Skeletal muscle tissue (tissue), 4 donors: ENCODE measurements around the gene MED31. TPM values are rescaled to one million over a fixed set of nuclear protein-coding genes. Genes with fewer than 3 reads are reported as not detected.
"Not testable (repeated sequence)": the region's sequence is repeated elsewhere in the genome, so short reads cannot be mapped to it uniquely, and the experiment has no call there.

Experiments used
- H3K27ac ChIP-seq: one replicate; pipeline ENCODE4 v1.7.0; 2013; ENCODE audit warnings: mild to moderate bottlenecking, low read depth, low read length, inconsistent platforms
- H3K27me3 ChIP-seq, 3 donors: one replicate each; pipeline ENCODE4 v1.7.0; 2013; ENCODE audit warnings: low read length in 3 of 3; ENCODE audit not compliant: control insufficient read depth in 3 of 3, insufficient read depth in 3 of 3
- H3K36me3 ChIP-seq, 3 donors: one replicate each; pipeline ENCODE4 v1.7.0; 2013; ENCODE audit warnings: low read length in 3 of 3; ENCODE audit not compliant: control insufficient read depth in 3 of 3, insufficient read depth in 3 of 3
- H3K4me1 ChIP-seq, 3 donors: one replicate each; pipeline ENCODE4 v1.7.0; 2013; ENCODE audit warnings: low read length in 3 of 3, mild to moderate bottlenecking in 3 of 3; ENCODE audit not compliant: control insufficient read depth in 3 of 3, insufficient read depth in 3 of 3
- H3K4me3 ChIP-seq, 3 donors: one replicate each; pipeline ENCODE4 v1.7.0; 2013; ENCODE audit warnings: low read length in 3 of 3
- H3K9ac ChIP-seq, 3 donors: one replicate each; pipeline ENCODE4 v1.7.0; 2013; ENCODE audit warnings: low read length in 3 of 3, mild to moderate bottlenecking in 3 of 3, moderate library complexity in 2 of 3, low read depth in 1 of 3
- H3K9me3 ChIP-seq, 3 donors: one replicate each; pipeline ENCODE4 v1.7.0; 2013; ENCODE audit warnings: low read length in 3 of 3; ENCODE audit not compliant: control insufficient read depth in 3 of 3
- total RNA-seq: library from RNA; depleted of rRNA; stranded (reverse); fragments of >200 nt; gene quantifications from one replicate; pipeline ENCODE4 v1.2.3, GENCODE V29; 2014
- donor health status: Osteomylitis.

Gene MED31
- total RNA-seq, 1 donor from 2014 or later, result 3.1 TPM

- Histone ChIP-seq H3K4me1 (no peaks in the 10 kb centered on the region), H3K9ac (no peak overlapping the region), H3K27ac (no peak overlapping the region), H3K27me3 (peaks cover 6 to 32% (median 20%) of the 10 kb centered on the region in 3 donors), H3K36me3 (no peaks in the 10 kb centered on the region), H3K9me3 (no peaks in the 10 kb centered on the region), H3K4me3 (no peak overlapping the region)
Measured at GRCh38 chr17:6668727-6669425, 17.5 kb upstream of the MED31 start.

- Histone ChIP-seq H3K4me1 (no peaks in the 10 kb centered on the region), H3K36me3 (no peaks in the 10 kb centered on the region), H3K9ac (no peak overlapping the region), H3K9me3 (no peaks in the 10 kb centered on the region), H3K4me3 (no peak overlapping the region), H3K27me3 (peaks cover 6 to 31% (median 20%) of the 10 kb centered on the region in 3 donors), H3K27ac (no peak overlapping the region)
Measured at GRCh38 chr17:6668219-6668618, 16.8 kb upstream of the MED31 start.

- H3K4me1 ChIP-seq, result no peaks in the 10 kb centered on the region
- H3K4me3 ChIP-seq, result no peak overlapping the region
- peaks cover 6 to 31% (median 20%) of the 10 kb centered on the region in 3 donors for H3K27me3 ChIP-seq
- H3K9me3 ChIP-seq, result no peaks in the 10 kb centered on the region
- no peak overlapping the region for H3K27ac ChIP-seq
- H3K36me3 ChIP-seq, result no peaks in the 10 kb centered on the region
- H3K9ac ChIP-seq, result no peak overlapping the region
Measured at GRCh38 chr17:6667516-6667915, 16.1 kb upstream of the MED31 start.

GRCh38 chr17:6666557-6666956 is 15.2 kb upstream of the MED31 start:
- H3K9me3 ChIP-seq, result no peaks in the 10 kb centered on the region
- H3K27me3 ChIP-seq, result peaks cover 3 to 30% (median 23%) of the 10 kb centered on the region in 3 donors
- H3K4me1 ChIP-seq, result no peaks in the 10 kb centered on the region
- no peaks in the 10 kb centered on the region for H3K36me3 ChIP-seq
- no peak overlapping the region for H3K4me3 ChIP-seq
- no peak overlapping the region for H3K9ac ChIP-seq
- no peak overlapping the region for H3K27ac ChIP-seq

GRCh38 chr17:6666077-6666521 is 14.7 kb upstream of the MED31 start:
- Histone ChIP-seq H3K27ac (no peak overlapping the region), H3K4me3 (no peak overlapping the region), H3K9me3 (no peaks in the 10 kb centered on the region), H3K36me3 (no peaks in the 10 kb centered on the region), H3K9ac (no peak overlapping the region), H3K27me3 (peaks cover 5 to 30% (median 20%) of the 10 kb centered on the region in 3 donors), H3K4me1 (no peaks in the 10 kb centered on the region)

GRCh38 chr17:6663200-6663599 is 11.8 kb upstream of the MED31 start:
- H3K4me1 ChIP-seq, H3K9me3 ChIP-seq, H3K27ac ChIP-seq, H3K9ac ChIP-seq, H3K4me3 ChIP-seq, H3K36me3 ChIP-seq: not testable (repeated sequence)
- H3K27me3 ChIP-seq, result peaks cover 25 to 34% (median 26%) of the 10 kb centered on the region in 3 donors

GRCh38 chr17:6661464-6661848 is 10.1 kb upstream of the MED31 start:
- no peaks in the 10 kb centered on the region for H3K9me3 ChIP-seq
- no peak overlapping the region for H3K4me3 ChIP-seq
- H3K4me1 ChIP-seq, result no peaks in the 10 kb centered on the region
- no peak overlapping the region for H3K9ac ChIP-seq
- H3K27ac ChIP-seq, result no peak overlapping the region
- peaks cover 26 to 37% (median 31%) of the 10 kb centered on the region in 3 donors for H3K27me3 ChIP-seq
- no peaks in the 10 kb centered on the region for H3K36me3 ChIP-seq

- Histone ChIP-seq H3K4me3 (no peak overlapping the region), H3K27me3 (peaks cover 26 to 37% (median 31%) of the 10 kb centered on the region in 3 donors), H3K4me1 (no peaks in the 10 kb centered on the region), H3K36me3 (no peaks in the 10 kb centered on the region), H3K9ac (no peak overlapping the region), H3K27ac (no peak overlapping the region), H3K9me3 (no peaks in the 10 kb centered on the region)
Measured at GRCh38 chr17:6660805-6661463, 9.5 kb upstream of the MED31 start.

- H3K36me3 ChIP-seq, result no peaks in the 10 kb centered on the region
- H3K9me3 ChIP-seq, result no peaks in the 10 kb centered on the region
- H3K9ac ChIP-seq, result no peak overlapping the region
- no peak overlapping the region for H3K4me3 ChIP-seq
- H3K27me3 ChIP-seq, result peaks cover 31 to 42% (median 35%) of the 10 kb centered on the region in 3 donors
- H3K27ac ChIP-seq, result no peak overlapping the region
- H3K4me1 ChIP-seq, result peaks cover 0 to 2% (median 1%) of the 10 kb centered on the region in 3 donors
Measured at GRCh38 chr17:6660101-6660500, 8.7 kb upstream of the MED31 start.

- H3K27me3 ChIP-seq, result peaks cover 38 to 57% (median 45%) of the 10 kb centered on the region in 3 donors
- H3K9ac ChIP-seq, H3K9me3 ChIP-seq, H3K4me3 ChIP-seq, H3K36me3 ChIP-seq, H3K4me1 ChIP-seq, H3K27ac ChIP-seq: not testable (repeated sequence)
Measured at GRCh38 chr17:6658411-6658810, 7.0 kb upstream of the MED31 start.
